Glutamatergic neuron (in vitro differentiated cells): ENCODE measurements around the gene RETREG1. TPM values are rescaled to one million over a fixed set of nuclear protein-coding genes. Genes with fewer than 3 reads are reported as not detected.

ENCODE experiments used
- DNase-seq: peaks from one replicate; pipeline ENCODE4 v3.0.0; 2022
- H3K27ac Mint-ChIP-seq: one replicate; pipeline ENCODE4 v1.8.0; 2020; ENCODE audit warnings: mild to moderate bottlenecking, mixed read lengths, inconsistent platforms; ENCODE audit not compliant: unreplicated experiment
- H3K27me3 Mint-ChIP-seq: one replicate; pipeline ENCODE4 v1.8.0; 2020; ENCODE audit warnings: mild to moderate bottlenecking, moderate library complexity, mixed read lengths, inconsistent platforms; ENCODE audit not compliant: unreplicated experiment
- H3K36me3 Mint-ChIP-seq: one replicate; pipeline ENCODE4 v1.8.0; 2020; ENCODE audit warnings: mild to moderate bottlenecking, mixed read lengths, inconsistent platforms; ENCODE audit not compliant: unreplicated experiment
- H3K4me1 Mint-ChIP-seq: one replicate; pipeline ENCODE4 v1.8.0; 2020; ENCODE audit warnings: mild to moderate bottlenecking, low read depth, mixed read lengths, inconsistent platforms; ENCODE audit not compliant: unreplicated experiment
- H3K4me3 Mint-ChIP-seq: one replicate; pipeline ENCODE4 v1.8.0; 2020; ENCODE audit warnings: mild to moderate bottlenecking, mixed read lengths, inconsistent platforms; ENCODE audit not compliant: unreplicated experiment
- H3K9me3 Mint-ChIP-seq: one replicate; pipeline ENCODE4 v1.8.0; 2020; ENCODE audit warnings: mild to moderate bottlenecking, moderate library complexity, mixed read lengths, inconsistent platforms; ENCODE audit not compliant: unreplicated experiment
- total RNA-seq: library from RNA; stranded (reverse); fragmentation: NEBNext Ultra II Directional; extraction: Animal tissue kit (Norgen Biotek cat#: 25700); gene quantifications from one replicate; pipeline ENCODE4 v1.2.1, GENCODE V29; 2021; ENCODE audit not compliant: unreplicated experiment
- TF ChIP-seq, protein P1 (sequence below): fragments of 200-600 bp; sonication (generic); IDR thresholded peaks from one replicate; pipeline ENCODE4 v1.5.0; 2021; ENCODE audit not compliant: partially characterized antibody, unreplicated experiment

The RETREG1 gene
- total RNA-seq, 1 donor from 2014 or later, result 6.3 TPM

DNA sequence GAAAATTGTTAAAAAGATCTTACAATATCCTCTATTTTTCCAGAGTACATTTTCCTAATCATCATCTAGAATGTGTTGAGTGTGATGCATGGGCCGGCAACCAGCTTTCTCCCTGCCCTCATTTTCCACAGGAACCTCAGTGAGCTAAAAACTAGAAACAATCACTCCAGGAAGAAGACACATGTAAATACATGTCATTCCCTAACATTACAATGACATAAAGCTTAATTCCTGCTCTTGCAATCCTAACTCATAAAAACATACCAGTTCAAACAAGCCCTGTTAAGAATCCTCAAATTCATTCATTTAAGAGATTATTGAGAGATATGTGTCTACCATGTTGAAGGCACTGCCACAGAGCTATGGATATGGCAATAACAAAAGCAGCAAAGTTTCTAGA is 132.7 kb downstream of the RETREG1 start:
- no peaks in the 10 kb centered on the region for H3K36me3 Mint-ChIP-seq
- DNase-seq, result no peak
- H3K9me3 Mint-ChIP-seq, result no peaks in the 10 kb centered on the region
- no peaks in the 10 kb centered on the region for H3K4me1 Mint-ChIP-seq
- H3K4me3 Mint-ChIP-seq, result no peak overlapping the region
- H3K27ac Mint-ChIP-seq, result no peak overlapping the region
- TF ChIP-seq, protein P1, sequence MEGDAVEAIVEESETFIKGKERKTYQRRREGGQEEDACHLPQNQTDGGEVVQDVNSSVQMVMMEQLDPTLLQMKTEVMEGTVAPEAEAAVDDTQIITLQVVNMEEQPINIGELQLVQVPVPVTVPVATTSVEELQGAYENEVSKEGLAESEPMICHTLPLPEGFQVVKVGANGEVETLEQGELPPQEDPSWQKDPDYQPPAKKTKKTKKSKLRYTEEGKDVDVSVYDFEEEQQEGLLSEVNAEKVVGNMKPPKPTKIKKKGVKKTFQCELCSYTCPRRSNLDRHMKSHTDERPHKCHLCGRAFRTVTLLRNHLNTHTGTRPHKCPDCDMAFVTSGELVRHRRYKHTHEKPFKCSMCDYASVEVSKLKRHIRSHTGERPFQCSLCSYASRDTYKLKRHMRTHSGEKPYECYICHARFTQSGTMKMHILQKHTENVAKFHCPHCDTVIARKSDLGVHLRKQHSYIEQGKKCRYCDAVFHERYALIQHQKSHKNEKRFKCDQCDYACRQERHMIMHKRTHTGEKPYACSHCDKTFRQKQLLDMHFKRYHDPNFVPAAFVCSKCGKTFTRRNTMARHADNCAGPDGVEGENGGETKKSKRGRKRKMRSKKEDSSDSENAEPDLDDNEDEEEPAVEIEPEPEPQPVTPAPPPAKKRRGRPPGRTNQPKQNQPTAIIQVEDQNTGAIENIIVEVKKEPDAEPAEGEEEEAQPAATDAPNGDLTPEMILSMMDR, result no peak
- H3K27me3 Mint-ChIP-seq, result no peaks in the 10 kb centered on the region

DNA sequence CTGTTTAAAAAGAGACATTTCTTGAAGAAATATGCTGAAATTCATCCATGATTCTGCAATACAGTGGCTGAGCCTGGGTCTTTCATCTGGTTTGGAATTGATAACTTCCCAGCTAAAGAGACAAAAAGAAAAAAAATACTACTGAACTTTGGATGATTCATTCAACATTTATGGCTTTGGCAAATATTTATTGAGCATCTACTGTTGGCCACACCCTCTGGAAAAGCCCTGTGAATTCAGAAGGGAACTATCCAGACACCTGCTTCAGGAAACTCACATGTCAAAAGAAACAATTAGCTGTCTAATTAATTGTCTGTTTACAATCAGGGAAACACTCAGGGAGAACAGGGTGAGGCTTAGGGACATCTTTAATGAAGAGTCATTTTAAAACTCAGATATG is 133.4 kb downstream of the RETREG1 start:
- no peaks in the 10 kb centered on the region for H3K27me3 Mint-ChIP-seq
- TF ChIP-seq, protein P1, result no peak
- H3K4me3 Mint-ChIP-seq, result no peak overlapping the region
- H3K36me3 Mint-ChIP-seq, result no peaks in the 10 kb centered on the region
- H3K4me1 Mint-ChIP-seq, result no peaks in the 10 kb centered on the region
- H3K27ac Mint-ChIP-seq, result no peak overlapping the region
- DNase-seq, result no peak
- no peaks in the 10 kb centered on the region for H3K9me3 Mint-ChIP-seq

DNA sequence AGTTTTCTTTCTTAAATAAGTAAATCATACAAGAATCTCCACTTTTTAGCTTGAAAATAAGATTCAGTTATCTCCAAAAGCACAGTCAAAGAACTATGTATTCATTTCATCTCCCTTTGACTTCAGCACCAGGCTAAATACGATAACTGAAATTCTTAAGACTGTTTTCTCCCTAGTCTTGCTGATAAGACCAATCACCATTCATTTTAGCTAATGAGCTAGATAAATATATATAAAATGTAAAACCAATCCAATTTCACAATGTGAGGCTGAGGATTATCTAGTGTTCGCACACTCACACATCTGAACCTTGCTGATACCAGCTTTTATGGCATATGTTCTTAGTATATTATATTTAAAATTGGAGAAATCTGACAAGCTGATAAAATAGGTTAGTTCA is 133.9 kb downstream of the RETREG1 start:
- TF ChIP-seq, protein P1, result no peak
- H3K27ac Mint-ChIP-seq, result no peak overlapping the region
- no peaks in the 10 kb centered on the region for H3K9me3 Mint-ChIP-seq
- H3K36me3 Mint-ChIP-seq, result no peaks in the 10 kb centered on the region
- H3K4me1 Mint-ChIP-seq, result no peaks in the 10 kb centered on the region
- H3K27me3 Mint-ChIP-seq, result no peaks in the 10 kb centered on the region
- no peak for DNase-seq
- H3K4me3 Mint-ChIP-seq, result no peak overlapping the region

DNA sequence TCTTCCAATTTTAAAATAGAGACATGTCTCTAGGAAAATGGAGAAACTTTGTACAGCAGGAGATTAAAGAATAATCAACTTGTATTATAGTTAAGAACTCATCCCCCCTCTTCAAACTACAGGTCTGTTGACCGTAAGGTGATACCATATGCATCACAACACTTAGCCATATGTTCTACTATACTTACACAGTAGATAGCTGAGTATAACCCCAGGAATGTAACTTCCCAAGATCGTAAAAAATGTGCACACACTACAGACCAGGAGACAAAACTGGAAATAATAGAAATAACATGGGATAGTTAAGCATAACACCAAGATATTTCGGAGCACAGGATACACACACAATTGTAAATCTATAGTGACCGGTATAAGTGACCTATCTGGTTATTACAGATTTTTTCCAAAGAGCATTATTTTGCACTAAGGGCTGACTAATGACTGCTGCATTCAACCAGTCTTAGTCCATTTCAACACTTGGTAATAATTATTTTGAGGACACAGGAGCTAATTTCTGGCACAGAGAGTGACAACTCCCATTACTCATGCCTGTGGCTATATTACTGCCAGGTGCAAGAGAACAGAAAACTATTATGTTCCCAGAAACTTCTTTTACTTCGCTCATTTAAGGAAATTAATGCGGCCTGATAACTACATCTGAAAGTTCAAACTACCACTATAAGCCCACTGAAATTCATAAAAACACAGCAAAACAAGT is 135.8 kb downstream of the RETREG1 start:
- no peak overlapping the region for H3K27ac Mint-ChIP-seq
- H3K4me3 Mint-ChIP-seq, result no peak overlapping the region
- DNase-seq, result no peak
- no peaks in the 10 kb centered on the region for H3K36me3 Mint-ChIP-seq
- H3K4me1 Mint-ChIP-seq, result no peaks in the 10 kb centered on the region
- no peaks in the 10 kb centered on the region for H3K9me3 Mint-ChIP-seq
- TF ChIP-seq, protein P1, result no peak
- no peaks in the 10 kb centered on the region for H3K27me3 Mint-ChIP-seq

DNA sequence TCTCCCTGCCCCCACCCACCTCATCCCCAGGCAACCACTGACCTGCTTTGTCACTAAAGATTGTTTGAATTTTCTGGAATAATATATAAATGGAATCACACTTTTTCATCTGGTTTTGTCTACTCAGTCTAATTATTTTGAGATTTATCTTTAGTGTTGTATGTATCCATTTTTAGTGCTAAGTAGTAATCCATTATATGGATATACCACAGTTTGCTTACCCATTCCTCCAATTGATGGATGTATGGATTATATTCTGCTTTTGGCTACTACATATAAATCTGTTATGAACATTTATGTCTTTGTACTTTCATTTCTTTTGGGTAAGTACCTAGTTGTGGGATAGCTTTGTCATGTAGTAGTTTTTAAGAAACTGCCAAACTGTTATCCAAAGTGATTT is 136.7 kb downstream of the RETREG1 start:
- no peak overlapping the region for H3K4me3 Mint-ChIP-seq
- TF ChIP-seq, protein P1, result no peak
- no peaks in the 10 kb centered on the region for H3K27me3 Mint-ChIP-seq
- no peaks in the 10 kb centered on the region for H3K36me3 Mint-ChIP-seq
- H3K4me1 Mint-ChIP-seq, result no peaks in the 10 kb centered on the region
- DNase-seq, result no peak
- H3K9me3 Mint-ChIP-seq, result no peaks in the 10 kb centered on the region
- no peak overlapping the region for H3K27ac Mint-ChIP-seq
